Astrocyte of the hippocampus (primary cell): ENCODE measurements around the gene CCDC85B.

Source experiments
- DNase-seq: peaks from one replicate; pipeline ENCODE4 v3.0.0; 2011; ENCODE audit warnings: low read depth, low spot score

The CCDC85B gene

DNA sequence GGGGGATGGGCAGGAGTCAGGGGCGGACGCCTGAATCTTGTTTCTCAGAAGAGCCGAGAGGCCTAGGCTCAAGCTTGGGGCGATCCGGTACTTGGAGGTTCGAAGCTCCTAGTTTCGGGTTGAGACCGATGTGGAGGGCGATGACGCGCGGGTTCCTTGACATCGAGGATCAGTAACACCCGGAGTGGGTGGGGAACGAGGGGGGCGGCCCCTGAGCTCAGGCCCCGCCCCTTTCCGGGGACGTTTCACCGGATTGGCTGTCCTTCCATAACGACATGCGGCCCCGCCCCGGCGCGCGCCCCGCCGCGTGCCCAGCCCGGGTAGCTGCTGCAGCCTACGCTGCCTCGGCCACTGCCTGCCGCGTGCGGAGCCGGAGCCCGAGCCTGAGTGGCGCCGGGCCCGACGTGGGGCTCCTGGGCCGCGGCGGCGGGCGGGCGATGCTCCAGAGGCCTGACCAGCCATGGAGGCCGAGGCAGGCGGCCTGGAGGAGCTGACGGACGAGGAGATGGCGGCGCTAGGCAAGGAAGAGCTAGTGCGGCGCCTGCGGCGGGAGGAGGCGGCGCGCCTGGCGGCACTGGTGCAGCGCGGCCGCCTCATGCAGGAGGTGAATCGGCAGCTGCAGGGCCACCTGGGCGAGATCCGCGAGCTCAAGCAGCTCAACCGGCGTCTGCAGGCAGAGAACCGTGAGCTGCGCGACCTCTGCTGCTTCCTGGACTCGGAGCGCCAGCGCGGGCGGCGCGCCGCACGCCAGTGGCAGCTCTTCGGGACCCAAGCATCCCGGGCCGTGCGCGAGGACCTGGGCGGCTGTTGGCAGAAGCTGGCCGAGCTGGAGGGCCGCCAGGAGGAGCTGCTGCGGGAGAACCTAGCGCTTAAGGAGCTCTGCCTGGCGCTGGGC, at the start of gene CCDC85B:
CCDC85B (plus strand) TSS at position 350 of the 895 bp plus-strand sequence; CDS start at position 461, 111 bp downstream.
- peak; percentile 99 for DNase-seq

- DNase-seq, result no peak
These were observed 48.3 kb upstream of the CCDC85B start for GRCh38 chr11:65842144-65842543.

DNA sequence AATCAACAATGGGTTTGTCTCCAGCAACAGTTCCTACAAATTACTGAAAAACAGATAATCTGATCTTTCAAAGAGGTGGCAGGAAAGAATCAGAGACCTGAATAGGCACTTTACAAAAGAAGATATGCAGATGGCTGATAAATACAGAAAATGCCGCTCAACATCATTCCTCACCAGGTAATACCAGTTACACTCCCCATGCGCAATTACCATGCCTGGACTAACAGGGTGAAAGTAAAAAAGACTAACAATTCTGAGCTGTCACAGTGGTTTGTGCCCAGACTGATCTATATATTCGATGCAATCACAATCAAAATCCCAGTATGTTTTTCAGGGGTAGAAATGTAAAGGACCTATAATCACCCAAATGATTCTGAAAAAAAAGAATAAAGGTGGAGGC, 46.7 kb upstream of the CCDC85B start:
- DNase-seq, result no peak

GRCh38 chr11:65844231-65844872, 46.1 kb upstream of the CCDC85B start:
- DNase-seq, result no peak

DNA sequence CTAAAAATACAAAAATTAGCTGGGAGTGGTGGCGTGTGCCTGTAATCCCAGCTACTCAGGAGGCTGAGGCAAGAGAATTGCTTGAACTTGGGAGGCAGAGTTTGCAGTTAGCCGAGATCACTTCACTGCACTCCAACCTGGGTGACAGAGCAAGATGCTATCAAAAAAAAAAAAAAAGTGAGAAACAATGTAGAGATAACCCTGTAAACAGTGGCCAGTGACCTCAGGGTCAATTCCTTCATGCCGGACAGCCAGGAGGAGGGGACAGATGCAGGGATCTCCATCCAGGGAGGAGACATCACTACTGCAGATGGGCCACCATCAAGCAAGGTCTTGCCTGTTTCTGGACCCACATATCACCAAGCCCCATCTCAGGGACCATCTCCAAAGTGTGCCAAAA, 42.7 kb upstream of the CCDC85B start:
- DNase-seq, result no peak

- DNase-seq, result peak; percentile 12
These were observed 41.8 kb upstream of the CCDC85B start for GRCh38 chr11:65848693-65849092.

DNA sequence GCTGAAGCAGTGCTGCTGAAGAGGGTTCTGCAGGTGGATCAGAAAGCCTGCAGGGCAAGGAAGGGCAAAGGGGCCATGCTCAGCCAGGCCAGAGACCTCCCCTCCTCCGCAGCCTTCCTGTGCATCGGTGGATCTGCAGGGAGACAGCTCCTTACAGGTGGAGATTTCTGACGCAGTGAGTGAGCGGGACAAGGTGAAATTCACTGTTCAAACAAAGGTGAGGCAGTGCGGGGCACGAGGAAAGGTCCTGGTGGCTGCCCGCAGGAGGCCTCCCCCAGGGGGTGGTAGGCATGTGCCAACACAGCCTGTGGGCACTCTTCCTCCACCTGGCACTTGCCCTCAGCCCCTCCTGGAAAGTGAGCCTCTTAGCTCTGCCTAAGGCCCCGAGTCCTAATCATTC, 41.1 kb upstream of the CCDC85B start:
- no peak for DNase-seq

DNA sequence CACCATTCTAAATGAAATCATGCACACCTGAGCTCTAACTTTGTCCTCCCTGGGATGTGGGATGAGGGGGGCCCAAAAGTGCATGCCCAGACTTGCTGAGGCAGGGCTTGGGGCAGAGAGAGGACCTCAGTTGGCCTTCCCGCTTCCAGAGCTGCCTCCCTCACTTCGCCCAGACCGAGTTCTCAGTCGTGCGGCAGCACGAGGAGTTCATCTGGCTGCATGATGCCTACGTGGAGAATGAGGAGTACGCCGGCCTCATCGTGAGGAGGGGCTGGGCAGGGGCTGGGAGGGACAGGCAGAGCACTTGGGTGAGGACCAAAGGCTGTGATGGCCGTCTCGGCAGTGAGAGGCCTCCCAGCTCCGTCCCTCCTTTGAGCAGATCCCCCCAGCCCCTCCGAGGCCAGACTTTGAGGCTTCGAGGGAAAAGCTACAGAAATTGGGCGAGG, 40.7 kb upstream of the CCDC85B start:
- peak; percentile 8 for DNase-seq

DNA sequence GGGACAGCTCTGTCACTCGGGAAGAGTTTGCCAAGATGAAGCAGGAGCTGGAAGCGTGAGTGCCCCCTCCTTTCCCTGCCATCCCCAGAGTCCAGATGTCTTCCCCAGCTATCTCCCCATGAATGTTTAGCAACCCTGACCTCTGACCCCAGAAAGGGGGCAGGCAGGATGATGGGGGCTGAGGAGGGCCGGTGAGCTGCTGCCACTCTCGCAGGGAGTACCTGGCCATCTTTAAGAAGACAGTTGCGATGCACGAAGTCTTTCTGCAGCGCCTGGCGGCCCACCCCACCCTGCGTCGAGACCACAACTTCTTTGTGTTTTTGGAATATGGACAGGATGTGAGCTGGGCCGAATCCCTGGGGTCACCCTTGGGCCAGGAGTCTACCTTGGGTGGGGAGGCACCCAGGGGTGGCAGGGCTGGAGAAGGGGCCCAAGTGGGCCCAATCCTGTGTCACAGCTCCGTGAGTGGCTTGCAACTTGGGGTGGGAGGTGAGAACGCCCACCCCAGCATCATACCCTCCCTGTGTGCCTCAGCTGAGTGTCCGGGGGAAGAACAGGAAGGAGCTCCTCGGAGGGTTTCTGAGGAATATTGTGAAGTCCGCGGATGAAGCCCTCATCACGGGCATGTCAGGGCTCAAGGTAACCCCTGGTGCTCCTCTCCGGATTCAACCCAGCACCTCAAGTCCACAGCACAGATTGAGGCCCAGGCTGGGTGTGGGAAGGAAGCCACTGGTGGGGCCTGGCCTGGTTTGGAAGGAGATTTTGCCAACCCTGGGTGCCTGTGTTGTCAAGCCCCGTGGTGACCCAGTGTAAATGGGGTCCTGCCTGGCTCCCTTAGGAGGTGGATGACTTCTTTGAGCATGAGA, 40.0 kb upstream of the CCDC85B start:
- DNase-seq, result peak; percentile 5

GRCh38 chr11:65851083-65851579, 39.3 kb upstream of the CCDC85B start:
- peak; percentile 47 for DNase-seq

DNA sequence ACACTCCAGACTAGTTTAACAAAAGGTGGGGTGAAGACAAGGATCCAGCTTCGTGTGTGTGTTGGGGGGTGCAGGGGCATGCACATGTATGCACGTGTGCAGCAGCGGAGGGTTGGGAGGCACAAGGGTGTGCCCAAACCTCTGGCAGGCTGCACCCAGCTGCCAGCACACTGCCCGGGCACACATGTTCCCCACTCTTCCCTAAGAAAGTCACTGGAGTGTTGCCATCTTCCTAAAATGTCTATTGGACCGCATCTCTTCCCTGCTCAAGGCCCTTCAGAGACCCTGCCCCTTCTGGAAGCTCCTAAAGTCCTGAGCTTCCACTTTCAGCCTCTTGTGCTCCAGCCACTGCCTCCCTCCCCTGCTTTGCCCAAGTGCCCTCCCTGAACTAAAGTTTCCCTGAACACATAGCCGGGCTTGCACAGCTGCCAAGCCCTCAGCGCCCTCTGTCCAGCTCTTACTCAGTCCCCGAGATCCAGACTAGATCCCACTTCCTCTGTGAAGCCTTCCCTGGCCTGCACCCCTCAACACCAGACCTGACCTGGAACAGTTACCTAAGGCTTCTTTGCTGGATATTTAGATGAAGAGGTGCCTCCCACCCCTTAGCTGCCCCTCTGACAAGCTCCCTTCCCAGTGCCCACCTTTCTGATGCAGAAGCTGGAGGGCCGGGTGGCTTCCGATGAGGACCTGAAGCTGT, 38.5 kb upstream of the CCDC85B start:
- DNase-seq, result peak; percentile 3

DNA sequence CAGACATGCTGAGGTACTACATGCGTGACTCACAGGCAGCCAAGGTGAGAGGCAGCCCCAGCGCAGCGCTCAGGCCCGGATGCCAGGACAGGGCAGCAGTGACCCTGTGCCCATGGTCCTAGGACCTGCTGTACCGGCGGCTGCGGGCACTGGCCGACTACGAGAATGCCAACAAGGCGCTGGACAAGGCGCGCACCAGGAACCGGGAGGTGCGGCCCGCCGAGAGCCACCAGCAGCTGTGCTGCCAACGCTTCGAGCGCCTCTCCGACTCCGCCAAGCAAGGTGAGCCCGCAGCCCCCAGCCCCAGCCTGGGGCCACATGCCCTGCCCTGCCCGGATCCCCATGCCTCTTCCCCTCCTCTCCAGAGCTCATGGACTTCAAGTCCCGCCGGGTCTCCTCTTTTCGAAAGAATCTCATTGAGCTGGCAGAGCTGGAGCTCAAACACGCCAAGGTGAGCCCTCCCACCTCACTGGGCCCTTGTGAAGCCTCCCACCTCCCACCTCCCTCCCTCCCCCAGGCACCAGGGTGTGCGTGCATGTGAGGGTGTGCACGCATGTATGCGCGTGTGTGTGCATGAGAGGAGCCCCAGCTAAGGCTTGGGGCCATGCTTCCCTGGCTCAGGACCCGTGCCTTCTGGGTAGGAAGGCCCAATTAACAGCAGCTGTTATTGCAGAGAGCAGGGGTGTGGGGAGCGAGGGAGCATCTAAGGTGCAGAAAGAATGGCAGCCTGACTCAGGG, 37.8 kb upstream of the CCDC85B start:
- peak; percentile 4 for DNase-seq

DNA sequence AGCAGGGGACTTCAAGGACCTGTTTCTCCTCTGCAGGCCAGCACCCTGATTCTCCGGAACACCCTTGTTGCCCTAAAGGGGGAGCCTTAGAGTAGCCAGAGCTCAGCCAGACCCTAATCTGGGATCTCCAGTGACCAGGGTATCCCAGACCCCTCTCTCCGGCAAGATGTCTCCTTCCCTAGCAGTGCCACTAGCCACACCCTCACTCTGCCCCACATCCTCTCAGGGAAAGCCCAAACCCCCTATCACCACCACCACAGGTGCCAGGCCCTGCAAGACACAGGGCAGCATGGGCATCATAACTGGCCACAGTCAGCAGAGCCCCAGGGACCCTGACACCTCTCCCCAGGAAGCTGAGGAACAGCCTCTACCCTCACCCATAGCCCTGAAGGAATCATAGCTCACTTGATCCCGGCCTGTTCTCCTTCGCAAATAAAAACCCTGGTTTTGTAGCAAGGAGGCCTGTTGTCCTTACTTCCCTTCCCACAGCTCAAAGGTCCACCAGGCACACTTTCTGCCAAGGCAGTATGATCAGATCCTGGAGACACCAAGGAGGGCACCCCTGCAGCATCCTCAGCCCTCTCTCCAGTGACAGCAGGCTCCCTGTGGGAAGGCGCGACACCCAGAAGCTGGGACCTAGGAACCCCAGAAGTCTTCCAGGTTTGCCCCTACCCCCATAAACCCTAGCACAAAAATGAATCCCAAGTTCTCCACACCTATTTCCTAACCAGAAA, 37.1 kb upstream of the CCDC85B start:
- peak; percentile 2 for DNase-seq

GRCh38 chr11:65854161-65854592, 36.3 kb upstream of the CCDC85B start:
- no peak for DNase-seq

GRCh38 chr11:65854852-65855837, 35.3 kb upstream of the CCDC85B start:
- DNase-seq, result no peak

- DNase-seq, result peak; percentile 1
These were observed 34.5 kb upstream of the CCDC85B start for GRCh38 chr11:65855927-65856363.

DNA sequence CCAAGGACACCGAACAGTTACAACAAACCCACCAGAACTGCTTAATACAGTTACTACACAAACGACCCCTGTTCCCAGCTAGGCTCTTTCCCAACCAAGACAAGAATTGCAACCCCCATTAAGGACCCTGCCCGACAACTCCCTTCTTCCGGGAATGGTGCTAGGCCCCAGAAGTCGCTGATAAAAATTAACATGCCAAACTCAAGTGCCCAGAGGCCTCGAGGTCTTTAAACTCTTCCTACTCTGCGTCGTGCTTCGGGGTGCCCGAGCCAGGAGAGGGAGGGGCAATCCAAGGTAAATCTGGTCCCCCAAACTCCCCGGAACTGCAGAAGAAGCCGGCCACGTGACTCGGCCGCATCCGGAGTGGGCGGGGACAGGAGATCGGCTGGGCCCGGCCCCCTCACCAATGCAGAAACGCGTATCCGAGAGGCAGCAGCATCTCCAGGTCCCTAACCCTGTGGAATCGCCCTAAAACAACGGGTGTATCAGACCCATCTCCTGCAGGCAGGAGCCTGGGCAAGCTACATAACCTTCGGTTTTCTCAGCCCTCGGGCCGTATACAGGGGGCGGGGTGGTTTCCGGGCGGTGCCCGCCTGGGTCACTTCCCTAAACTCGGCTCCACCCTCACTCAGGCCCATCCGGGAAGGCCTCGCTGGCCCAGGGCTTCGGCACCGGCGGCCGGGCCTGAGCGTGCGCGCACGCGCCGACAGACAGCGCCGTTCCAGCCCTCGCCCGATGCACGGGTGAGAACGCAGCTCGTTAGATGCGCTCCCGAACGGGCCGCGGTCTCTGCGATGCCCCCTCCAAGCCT, 33.6 kb upstream of the CCDC85B start:
- peak; percentile 83 for DNase-seq

DNA sequence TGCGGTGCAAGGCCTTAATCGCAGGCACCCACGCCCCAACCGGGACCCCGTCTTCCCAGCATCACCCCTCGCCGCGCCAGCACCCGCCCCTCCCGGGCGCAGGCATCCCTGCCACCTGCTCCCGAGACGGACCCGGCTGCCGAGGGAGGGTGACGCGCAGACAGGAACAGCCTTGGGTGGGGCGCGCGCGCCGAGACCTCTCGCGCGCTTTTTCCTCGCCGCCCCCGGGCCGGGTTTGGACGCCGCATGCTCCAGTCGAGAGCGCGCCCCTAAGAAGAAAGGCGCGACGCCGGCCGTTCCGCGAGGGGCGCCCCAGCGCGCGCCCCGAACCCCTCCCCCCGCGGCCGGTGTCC, 33.0 kb upstream of the CCDC85B start:
- DNase-seq, result no peak
